ENCODE data around the gene KAZN.

The KAZN gene

GRCh38 chr1:14585728-14586127 is 12.8 kb upstream of the KAZN start:
- TF ChIP-seq MAX (IDR thresholded peaks at IDR 0.05) (no peak), TAF1 (IDR thresholded peaks at IDR 0.05; ENCODE audit: low read depth) (no peak), NFIC (IDR thresholded peaks at IDR 0.05) (no peak)
- TF ChIP-seq, protein P1, sequence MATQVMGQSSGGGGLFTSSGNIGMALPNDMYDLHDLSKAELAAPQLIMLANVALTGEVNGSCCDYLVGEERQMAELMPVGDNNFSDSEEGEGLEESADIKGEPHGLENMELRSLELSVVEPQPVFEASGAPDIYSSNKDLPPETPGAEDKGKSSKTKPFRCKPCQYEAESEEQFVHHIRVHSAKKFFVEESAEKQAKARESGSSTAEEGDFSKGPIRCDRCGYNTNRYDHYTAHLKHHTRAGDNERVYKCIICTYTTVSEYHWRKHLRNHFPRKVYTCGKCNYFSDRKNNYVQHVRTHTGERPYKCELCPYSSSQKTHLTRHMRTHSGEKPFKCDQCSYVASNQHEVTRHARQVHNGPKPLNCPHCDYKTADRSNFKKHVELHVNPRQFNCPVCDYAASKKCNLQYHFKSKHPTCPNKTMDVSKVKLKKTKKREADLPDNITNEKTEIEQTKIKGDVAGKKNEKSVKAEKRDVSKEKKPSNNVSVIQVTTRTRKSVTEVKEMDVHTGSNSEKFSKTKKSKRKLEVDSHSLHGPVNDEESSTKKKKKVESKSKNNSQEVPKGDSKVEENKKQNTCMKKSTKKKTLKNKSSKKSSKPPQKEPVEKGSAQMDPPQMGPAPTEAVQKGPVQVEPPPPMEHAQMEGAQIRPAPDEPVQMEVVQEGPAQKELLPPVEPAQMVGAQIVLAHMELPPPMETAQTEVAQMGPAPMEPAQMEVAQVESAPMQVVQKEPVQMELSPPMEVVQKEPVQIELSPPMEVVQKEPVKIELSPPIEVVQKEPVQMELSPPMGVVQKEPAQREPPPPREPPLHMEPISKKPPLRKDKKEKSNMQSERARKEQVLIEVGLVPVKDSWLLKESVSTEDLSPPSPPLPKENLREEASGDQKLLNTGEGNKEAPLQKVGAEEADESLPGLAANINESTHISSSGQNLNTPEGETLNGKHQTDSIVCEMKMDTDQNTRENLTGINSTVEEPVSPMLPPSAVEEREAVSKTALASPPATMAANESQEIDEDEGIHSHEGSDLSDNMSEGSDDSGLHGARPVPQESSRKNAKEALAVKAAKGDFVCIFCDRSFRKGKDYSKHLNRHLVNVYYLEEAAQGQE (IDR thresholded peaks at IDR 0.05; ENCODE audit: low read depth) = no peak

GRCh38 chr1:14590411-14591180 is 7.9 kb upstream of the KAZN start:
- no peak for TF ChIP-seq USF1 (IDR thresholded peaks at IDR 0.05)
- no peak for TF ChIP-seq YY1 (IDR thresholded peaks at IDR 0.05; ENCODE audit: low read depth)
- TF ChIP-seq TCF12 (IDR thresholded peaks at IDR 0.05; ENCODE audit: low read depth) = no peak
- TF ChIP-seq NFIC (IDR thresholded peaks at IDR 0.05) = no peak
- TF ChIP-seq MAX (IDR thresholded peaks at IDR 0.05) = no peak
- TF ChIP-seq TAF1 (IDR thresholded peaks at IDR 0.05; ENCODE audit: low read depth) = no peak
- no peak for TF ChIP-seq CEBPB (IDR thresholded peaks at IDR 0.05)
- no peak for TF ChIP-seq RAD21 (IDR thresholded peaks at IDR 0.05; ENCODE audit: low read depth)
- no peak for TF ChIP-seq FOXM1 (IDR thresholded peaks at IDR 0.05; ENCODE audit: borderline replicate concordance, low read depth)
- no peak for TF ChIP-seq CREB1 (IDR thresholded peaks at IDR 0.05; ENCODE audit: low read depth)
- TF ChIP-seq, protein P1 (IDR thresholded peaks at IDR 0.05; ENCODE audit: low read depth) = no peak
- TF ChIP-seq EGR1 (IDR thresholded peaks at IDR 0.05) = no peak
- no peak for TF ChIP-seq TEAD4 (IDR thresholded peaks at IDR 0.05)

DNA sequence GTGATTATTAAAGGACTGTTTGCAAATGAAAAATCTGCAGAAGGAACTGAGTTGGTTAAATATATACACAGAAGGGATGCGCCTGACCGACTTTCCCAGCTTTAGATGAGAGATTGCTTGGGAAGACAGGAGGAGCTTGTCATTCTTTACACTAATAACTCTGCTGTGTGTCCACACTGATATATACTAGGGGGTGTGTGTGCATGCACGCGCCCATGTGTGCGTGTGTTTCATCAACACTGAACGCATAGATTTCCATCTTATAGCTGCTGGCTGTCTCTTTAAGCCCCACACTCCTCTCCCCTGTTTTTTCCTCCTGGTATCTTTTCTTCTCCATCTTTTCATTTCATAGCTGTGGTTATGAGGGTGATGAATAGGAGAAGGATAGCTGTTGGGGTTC is 6.9 kb upstream of the KAZN start:
- TF ChIP-seq NFIC (IDR thresholded peaks at IDR 0.05) (no peak), EGR1 (IDR thresholded peaks at IDR 0.05) (no peak), EP300 (IDR thresholded peaks at IDR 0.05; ENCODE audit: borderline replicate concordance) (no peak), TCF12 (IDR thresholded peaks at IDR 0.05; ENCODE audit: low read depth) (no peak), RAD21 (IDR thresholded peaks at IDR 0.05; ENCODE audit: low read depth) (no peak), USF1 (IDR thresholded peaks at IDR 0.05) (no peak), CEBPB (IDR thresholded peaks at IDR 0.05) (no peak), CREB1 (IDR thresholded peaks at IDR 0.05; ENCODE audit: low read depth) (no peak), TEAD4 (IDR thresholded peaks at IDR 0.05) (no peak), FOXM1 (IDR thresholded peaks at IDR 0.05; ENCODE audit: borderline replicate concordance, low read depth) (no peak), YY1 (IDR thresholded peaks at IDR 0.05; ENCODE audit: low read depth) (no peak)
- TF ChIP-seq, protein P1 (IDR thresholded peaks at IDR 0.05; ENCODE audit: low read depth) = no peak

DNA sequence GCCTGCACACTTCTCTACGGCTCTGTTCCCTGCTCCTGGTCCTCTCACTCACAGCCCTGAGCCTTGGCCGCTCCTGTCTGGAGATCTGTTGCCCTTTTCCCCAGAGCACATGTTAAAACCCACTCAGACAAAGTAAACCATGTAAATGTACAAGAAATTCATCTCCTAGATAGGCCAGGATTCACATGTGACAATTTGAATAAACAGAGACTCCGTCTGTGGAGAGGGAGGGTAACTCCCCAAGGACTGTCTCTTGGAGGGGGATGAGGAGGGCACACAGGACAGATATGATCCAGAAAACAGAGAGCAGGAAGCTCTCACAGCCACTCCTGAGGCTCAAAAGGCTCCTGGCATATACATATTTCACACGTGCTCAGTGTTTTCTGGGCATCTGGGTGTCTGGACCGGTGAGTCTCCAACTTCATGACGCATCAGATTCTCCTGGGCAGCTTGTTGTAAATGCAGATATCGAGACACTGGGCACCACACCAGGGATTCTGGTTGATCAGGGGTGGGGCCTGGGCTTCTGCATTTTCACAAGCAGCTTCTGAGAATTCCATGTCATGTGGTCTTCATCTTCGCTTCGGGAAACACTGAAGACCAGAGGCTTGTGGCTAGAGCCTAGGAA is 6.4 kb upstream of the KAZN start:
- TF ChIP-seq, protein P1 (IDR thresholded peaks at IDR 0.05; ENCODE audit: low read depth) = no peak
- no peak for TF ChIP-seq RAD21 (IDR thresholded peaks at IDR 0.05; ENCODE audit: low read depth)
- no peak for TF ChIP-seq TAF1 (IDR thresholded peaks at IDR 0.05; ENCODE audit: low read depth)
- TF ChIP-seq EGR1 (IDR thresholded peaks at IDR 0.05) = no peak
- no peak for TF ChIP-seq CEBPB (IDR thresholded peaks at IDR 0.05)
- no peak for TF ChIP-seq YY1 (IDR thresholded peaks at IDR 0.05; ENCODE audit: low read depth)
- no peak for TF ChIP-seq TEAD4 (IDR thresholded peaks at IDR 0.05)
